GM12872 (cell line): Measurements from ENCODE around the gene CLRN3.

ENCODE experiments used
- CTCF ChIP-seq: IDR thresholded peaks from 3 replicates; pipeline ENCODE4 v1.5.1; 2011; ENCODE audit warnings: low read depth, mild to moderate bottlenecking, low read length, moderate library complexity; ENCODE audit not compliant: insufficient read depth

CLRN3 gene

GRCh38 chr10:127922206-127922605 is 29.5 kb upstream of the CLRN3 start:
- TF ChIP-seq CTCF: no peak

GRCh38 chr10:127921753-127922145 is 29.0 kb upstream of the CLRN3 start:
- TF ChIP-seq CTCF: no peak

- TF ChIP-seq CTCF: no peak
Observed at GRCh38 chr10:127921075-127921752, 28.5 kb upstream of the CLRN3 start.

GRCh38 chr10:127920306-127921074 is 27.7 kb upstream of the CLRN3 start:
- no peak for TF ChIP-seq CTCF

- peak; percentile 30; the same call in 1 of the 3 replicates for TF ChIP-seq CTCF
Observed at GRCh38 chr10:127919418-127920271, 26.9 kb upstream of the CLRN3 start.

GRCh38 chr10:127918572-127918971 is 25.8 kb upstream of the CLRN3 start:
- no peak for TF ChIP-seq CTCF

- no peak for TF ChIP-seq CTCF
Observed at GRCh38 chr10:127916826-127917225, 24.1 kb upstream of the CLRN3 start.
